ENCODE data around the gene GID4.

GRCh38 chr17:18059283-18059682 lies 20.1 kb downstream of the GID4 start:
- TF ChIP-seq CREB1 (IDR thresholded peaks at IDR 0.05; ENCODE audit: low read depth) = no peak
- no peak for TF ChIP-seq REST (IDR thresholded peaks at IDR 0.05; ENCODE audit: low read depth)
- no peak for TF ChIP-seq MAX (IDR thresholded peaks at IDR 0.05)
- TF ChIP-seq YY1 (IDR thresholded peaks at IDR 0.05; ENCODE audit: low read depth) = no peak
- TF ChIP-seq TAF1 (IDR thresholded peaks at IDR 0.05; ENCODE audit: low read depth) = no peak
- TF ChIP-seq FOXM1 (IDR thresholded peaks at IDR 0.05; ENCODE audit: borderline replicate concordance, low read depth) = no peak
- no peak for TF ChIP-seq CEBPB (IDR thresholded peaks at IDR 0.05)
- TF ChIP-seq NFIC (IDR thresholded peaks at IDR 0.05) = no peak
- TF ChIP-seq EP300 (IDR thresholded peaks at IDR 0.05; ENCODE audit: borderline replicate concordance) = no peak
- no peak for TF ChIP-seq TCF12 (IDR thresholded peaks at IDR 0.05; ENCODE audit: low read depth)
- TF ChIP-seq RAD21 (IDR thresholded peaks at IDR 0.05; ENCODE audit: low read depth) = no peak
- no peak for TF ChIP-seq ZBTB7A (IDR thresholded peaks at IDR 0.05; ENCODE audit: low read depth)
- TF ChIP-seq USF1 (IDR thresholded peaks at IDR 0.05) = no peak
- TF ChIP-seq EGR1 (IDR thresholded peaks at IDR 0.05) = no peak
